DMS53 (cell line): Measurements from ENCODE around the gene JPH4.
A peak's percentile ranks its signal among the peaks of the same experiment; 100 is the strongest.
"Not testable (repeated sequence)": the region's sequence is repeated elsewhere in the genome, so short reads cannot be mapped to it uniquely, and the experiment has no call there.

Experiments used
- DNase-seq: peaks from one replicate; lab custom pipeline; 2025; lab: John Stamatoyannopoulos, UW

Gene JPH4

GRCh38 chr14:23547924-23548323 is 30.7 kb downstream of the JPH4 start:
- no peak for DNase-seq

GRCh38 chr14:23546450-23547035 is 32.0 kb downstream of the JPH4 start:
- no peak for DNase-seq

GRCh38 chr14:23545740-23546365 is 32.7 kb downstream of the JPH4 start:
- DNase-seq: no peak

- peak; percentile 52 for DNase-seq
Observed at GRCh38 chr14:23544511-23545447, 33.8 kb downstream of the JPH4 start.

GRCh38 chr14:23543403-23543802 is 35.2 kb downstream of the JPH4 start:
- no peak for DNase-seq

GRCh38 chr14:23542261-23542660 is 36.3 kb downstream of the JPH4 start:
- DNase-seq: no peak

GRCh38 chr14:23540141-23540469 is 38.5 kb downstream of the JPH4 start:
- no peak for DNase-seq

GRCh38 chr14:23539248-23540140 is 39.1 kb downstream of the JPH4 start:
- DNase-seq: peak; percentile 51

GRCh38 chr14:23538785-23539184 is 39.8 kb downstream of the JPH4 start:
- no peak for DNase-seq

- DNase-seq: no peak
Observed at GRCh38 chr14:23538050-23538718, 40.4 kb downstream of the JPH4 start.

GRCh38 chr14:23537351-23538049 is 41.1 kb downstream of the JPH4 start:
- DNase-seq: peak; percentile 73

- DNase-seq: not testable (repeated sequence)
Observed at GRCh38 chr14:23536906-23537305, 41.7 kb downstream of the JPH4 start.

GRCh38 chr14:23536494-23536893 is 42.1 kb downstream of the JPH4 start:
- DNase-seq: no peak

GRCh38 chr14:23535943-23536342 is 42.6 kb downstream of the JPH4 start:
- no peak for DNase-seq

- no peak for DNase-seq
Observed at GRCh38 chr14:23533652-23534435, 44.7 kb downstream of the JPH4 start.

- DNase-seq: no peak
Observed at GRCh38 chr14:23532658-23533057, 45.9 kb downstream of the JPH4 start.

GRCh38 chr14:23531391-23531790 is 47.2 kb downstream of the JPH4 start:
- no peak for DNase-seq

- DNase-seq: peak; percentile 68
Observed at GRCh38 chr14:23530375-23531055, 48.1 kb downstream of the JPH4 start.

- no peak for DNase-seq
Observed at GRCh38 chr14:23529016-23529415, 49.6 kb downstream of the JPH4 start.
